Stimulated activated CD4-positive, alpha-beta T cell treated with anti-CD3 and anti-CD28 coated beads, Interleukin-4, amount 100 ng/mL, for 4 hours (primary cell): ENCODE data around the gene PLEKHH3.
A peak's percentile ranks its signal among the peaks of the same experiment; 100 is the strongest.

Source experiments
- DNase-seq, 2 experiments: peaks; one replicate each; pipeline ENCODE4 v3.0.0-alpha.2; 2020

PLEKHH3 gene

GRCh38 chr17:42676424-42677011 is at the start of gene PLEKHH3:
PLEKHH3 (minus strand) TSS chr17:42676994; CDS start chr17:42676563, 431 bp downstream.
- no peak for DNase-seq

- no peak for DNase-seq
These were observed 48.3 kb upstream of the PLEKHH3 start for GRCh38 chr17:42725143-42725542.

GRCh38 chr17:42723636-42724035 is 46.8 kb upstream of the PLEKHH3 start:
- DNase-seq: no peak

GRCh38 chr17:42720996-42721583 is 44.3 kb upstream of the PLEKHH3 start:
- peak in 1 of 2 experiments; percentile 19 for DNase-seq

- DNase-seq: no peak
These were observed 32.8 kb upstream of the PLEKHH3 start for GRCh38 chr17:42709561-42709960.

GRCh38 chr17:42708588-42708987 is 31.8 kb upstream of the PLEKHH3 start:
- no peak for DNase-seq

- DNase-seq: peak; percentile 20 to 32
These were observed 29.9 kb upstream of the PLEKHH3 start for GRCh38 chr17:42706732-42707131.

- no peak for DNase-seq
These were observed 28.2 kb upstream of the PLEKHH3 start for GRCh38 chr17:42704837-42705494.

- no peak for DNase-seq
These were observed 27.7 kb upstream of the PLEKHH3 start for GRCh38 chr17:42704490-42704836.

GRCh38 chr17:42702446-42702845 is 25.7 kb upstream of the PLEKHH3 start:
- DNase-seq: no peak

GRCh38 chr17:42700586-42701289 is 23.9 kb upstream of the PLEKHH3 start:
- DNase-seq: no peak

GRCh38 chr17:42699415-42699740 is 22.6 kb upstream of the PLEKHH3 start:
- DNase-seq: no peak

- DNase-seq: no peak
These were observed 22.1 kb upstream of the PLEKHH3 start for GRCh38 chr17:42698736-42699414.

GRCh38 chr17:42697108-42697811 is 20.5 kb upstream of the PLEKHH3 start:
- no peak for DNase-seq

GRCh38 chr17:42695500-42695899 is 18.7 kb upstream of the PLEKHH3 start:
- no peak for DNase-seq

GRCh38 chr17:42694524-42694923 is 17.7 kb upstream of the PLEKHH3 start:
- DNase-seq: no peak

- DNase-seq: no peak
These were observed 15.7 kb upstream of the PLEKHH3 start for GRCh38 chr17:42692489-42692888.

GRCh38 chr17:42691021-42691545 is 14.3 kb upstream of the PLEKHH3 start:
- no peak for DNase-seq

- DNase-seq: no peak
These were observed 13.8 kb upstream of the PLEKHH3 start for GRCh38 chr17:42690596-42690995.

GRCh38 chr17:42687707-42688320 is 11.0 kb upstream of the PLEKHH3 start:
- DNase-seq: no peak

- no peak for DNase-seq
These were observed 9.8 kb upstream of the PLEKHH3 start for GRCh38 chr17:42686520-42687128.

GRCh38 chr17:42685831-42686230 is 9.0 kb upstream of the PLEKHH3 start:
- no peak for DNase-seq
